GM23338 (cell line): Measurements from ENCODE around the gene SNW1. TPM values are rescaled to one million over a fixed set of nuclear protein-coding genes. Genes with fewer than 3 reads are reported as not detected.

Experiments used
- ATAC-seq: fragments of 200-7000 bp; cut with Tn5 transposase; 3 replicates; pipeline ENCODE4 v1.9.1; 2020
- DNase-seq: peaks from one replicate; pipeline ENCODE4 v3.0.0-alpha.2; 2015; ENCODE audit warnings: low spot score
- H2AFZ ChIP-seq: fragments of 200-600 bp; sonication (generic); 2 replicates; pipeline ENCODE4 v1.8.0; 2016; ENCODE audit warnings: antibody characterized with exemption, mild to moderate bottlenecking, moderate library complexity
- H3F3A ChIP-seq: fragments of 200-600 bp; sonication (generic); replicated peaks from 2 replicates; pipeline ENCODE4 v1.8.0; 2017; ENCODE audit warnings: antibody characterized with exemption, mixed run types, low read depth
- H3K27ac ChIP-seq: fragments of 200-600 bp; sonication (generic); 2 replicates; pipeline ENCODE4 v1.6.1; 2016; ENCODE audit warnings: low read depth
- H3K27me3 ChIP-seq: fragments of 200-600 bp; sonication (generic); 2 replicates; pipeline ENCODE4 v1.8.0; 2016; ENCODE audit warnings: mild to moderate bottlenecking, mixed run types, moderate library complexity; ENCODE audit not compliant: insufficient read depth
- H3K36me3 ChIP-seq: fragments of 200-600 bp; sonication (generic); 2 replicates; pipeline ENCODE4 v1.8.0; 2016; ENCODE audit warnings: mild to moderate bottlenecking; ENCODE audit not compliant: insufficient read depth
- H3K4me1 ChIP-seq: fragments of 200-600 bp; sonication (generic); 2 replicates; pipeline ENCODE4 v1.8.0; 2016; ENCODE audit warnings: mild to moderate bottlenecking, moderate library complexity; ENCODE audit not compliant: insufficient read depth
- H3K4me2 ChIP-seq: fragments of 200-600 bp; sonication (generic); 2 replicates; pipeline ENCODE4 v1.7.1; 2017; ENCODE audit warnings: mixed run types
- H3K4me3 ChIP-seq: fragments of 200-600 bp; sonication (generic); 2 replicates; pipeline ENCODE4 v1.6.1; 2016; ENCODE audit warnings: mixed run types
- H3K79me2 ChIP-seq: fragments of 200-600 bp; sonication (generic); replicated peaks from 2 replicates; pipeline ENCODE4 v1.8.0; 2017; ENCODE audit warnings: mild to moderate bottlenecking; ENCODE audit not compliant: insufficient read depth
- H3K9me2 ChIP-seq: fragments of 200-600 bp; sonication (generic); 2 replicates; pipeline ENCODE4 v1.8.0; 2017; ENCODE audit not compliant: insufficient read depth
- H4K20me1 ChIP-seq: fragments of 200-600 bp; sonication (generic); replicated peaks from 2 replicates; pipeline ENCODE4 v1.8.0; 2017; ENCODE audit warnings: mild to moderate bottlenecking; ENCODE audit not compliant: insufficient read depth
- H3K27ac Mint-ChIP-seq: 2 replicates; pipeline ENCODE4 v1.8.0; 2020; ENCODE audit warnings: inconsistent platforms, mild to moderate bottlenecking, moderate library complexity, mixed read lengths
- H3K27me3 Mint-ChIP-seq: 3 replicates; pipeline ENCODE4 v1.8.0; 2022; ENCODE audit warnings: low read depth, mild to moderate bottlenecking, moderate library complexity, mixed read lengths, inconsistent platforms; ENCODE audit not compliant: insufficient read depth, poor library complexity
- H3K36me3 Mint-ChIP-seq: 3 replicates; pipeline ENCODE4 v1.8.0; 2021; ENCODE audit warnings: low read depth, mild to moderate bottlenecking, inconsistent platforms, moderate library complexity, mixed read lengths
- H3K4me1 Mint-ChIP-seq: 3 replicates; pipeline ENCODE4 v1.8.0; 2020; ENCODE audit warnings: mild to moderate bottlenecking, inconsistent platforms, mixed read lengths
- H3K4me3 Mint-ChIP-seq: 3 replicates; pipeline ENCODE4 v1.8.0; 2021; ENCODE audit warnings: moderate library complexity, mild to moderate bottlenecking, inconsistent platforms, mixed read lengths
- H3K9me3 Mint-ChIP-seq: 3 replicates; pipeline ENCODE4 v1.8.0; 2020; ENCODE audit warnings: moderate library complexity, mild to moderate bottlenecking, inconsistent platforms, mixed read lengths
- CREB1 ChIP-seq: fragments of 250-450 bp; sonication (Bioruptor Pico); IDR thresholded peaks from 2 replicates; pipeline ENCODE4 v1.5.0; 2020; ENCODE audit warnings: low read depth, mild to moderate bottlenecking, moderate library complexity
- ETS1 ChIP-seq: IDR thresholded peaks from 2 replicates; pipeline ENCODE4 v1.6.1; 2016; ENCODE audit warnings: antibody characterized with exemption
- EZH2 ChIP-seq: fragments of 200-600 bp; sonication (generic); IDR thresholded peaks from one replicate; pipeline ENCODE4 v1.8.0; 2017; ENCODE audit warnings: antibody characterized with exemption, mild to moderate bottlenecking, low read depth; ENCODE audit not compliant: unreplicated experiment
- EZH2phosphoT487 ChIP-seq: fragments of 200-600 bp; sonication (generic); IDR thresholded peaks from one replicate; pipeline ENCODE4 v1.8.1; 2018; ENCODE audit warnings: antibody characterized with exemption; ENCODE audit not compliant: unreplicated experiment
- JUNB ChIP-seq: IDR thresholded peaks from one replicate; pipeline ENCODE4 v1.6.1; 2016; ENCODE audit warnings: antibody characterized with exemption; ENCODE audit not compliant: unreplicated experiment
- POLR2AphosphoS5 ChIP-seq: IDR thresholded peaks from 2 replicates; pipeline ENCODE4 v1.6.1; 2016; ENCODE audit warnings: antibody characterized with exemption, low read depth
- STAT1 ChIP-seq: IDR thresholded peaks from one replicate; pipeline ENCODE4 v1.6.1; 2016; ENCODE audit warnings: antibody characterized with exemption; ENCODE audit not compliant: unreplicated experiment
- ZNF114 ChIP-seq: fragments of 250-450 bp; sonication (Bioruptor Pico); IDR thresholded peaks from 2 replicates; pipeline ENCODE4 v1.5.0; 2020; ENCODE audit warnings: mild to moderate bottlenecking, moderate library complexity
- ZNF331 ChIP-seq: fragments of 250-450 bp; sonication (Bioruptor Pico); IDR thresholded peaks from 2 replicates; pipeline ENCODE4 v1.5.0; 2020; ENCODE audit warnings: low read depth, mild to moderate bottlenecking, moderate library complexity
- polyA plus RNA-seq: library from polyadenylated mRNA; unstranded; fragments of >200 nt; fragmentation: Nextera tagmentation; extraction: Ambion mirVana; gene quantifications from 2 replicates; pipeline ENCODE4 v1.2.1, GENCODE V29; 2016
- total RNA-seq: library from RNA; depleted of rRNA; stranded (reverse); fragments of >200 nt; shearing (Covaris generic); gene quantifications from 2 replicates; pipeline ENCODE4 v1.2.3, GENCODE V29; 2014
- TF ChIP-seq, protein P1 (sequence below), 2 experiments: fragments of 200-600 bp in 1 of 2; sonication (generic) in 1 of 2; conservative IDR thresholded peaks; 2 replicates each; pipeline versions ENCODE4 v1.5.1 to v1.6.1; 2016 to 2017; ENCODE audit warnings: antibody characterized with exemption in 2 of 2, low read depth in 2 of 2, mild to moderate bottlenecking in 2 of 2, moderate library complexity in 1 of 2
- TF ChIP-seq, protein P2 (sequence below): IDR thresholded peaks from one replicate; pipeline ENCODE4 v1.6.1; 2018; ENCODE audit warnings: antibody characterized with exemption; ENCODE audit not compliant: unreplicated experiment

Gene SNW1
- total and polyA plus RNA-seq, 2 experiments from 2014 or later, result 60.5 to 129 TPM

GRCh38 chr14:77722301-77722700, 38.7 kb downstream of the SNW1 start (continued):
- TF ChIP-seq EZH2 (no peak), ETS1 (no peak), STAT1 (no peak), POLR2AphosphoS5 (no peak), CREB1 (CRISPR knock-in tag) (no peak), EZH2phosphoT487 (no peak)
- TF ChIP-seq, protein P1, sequence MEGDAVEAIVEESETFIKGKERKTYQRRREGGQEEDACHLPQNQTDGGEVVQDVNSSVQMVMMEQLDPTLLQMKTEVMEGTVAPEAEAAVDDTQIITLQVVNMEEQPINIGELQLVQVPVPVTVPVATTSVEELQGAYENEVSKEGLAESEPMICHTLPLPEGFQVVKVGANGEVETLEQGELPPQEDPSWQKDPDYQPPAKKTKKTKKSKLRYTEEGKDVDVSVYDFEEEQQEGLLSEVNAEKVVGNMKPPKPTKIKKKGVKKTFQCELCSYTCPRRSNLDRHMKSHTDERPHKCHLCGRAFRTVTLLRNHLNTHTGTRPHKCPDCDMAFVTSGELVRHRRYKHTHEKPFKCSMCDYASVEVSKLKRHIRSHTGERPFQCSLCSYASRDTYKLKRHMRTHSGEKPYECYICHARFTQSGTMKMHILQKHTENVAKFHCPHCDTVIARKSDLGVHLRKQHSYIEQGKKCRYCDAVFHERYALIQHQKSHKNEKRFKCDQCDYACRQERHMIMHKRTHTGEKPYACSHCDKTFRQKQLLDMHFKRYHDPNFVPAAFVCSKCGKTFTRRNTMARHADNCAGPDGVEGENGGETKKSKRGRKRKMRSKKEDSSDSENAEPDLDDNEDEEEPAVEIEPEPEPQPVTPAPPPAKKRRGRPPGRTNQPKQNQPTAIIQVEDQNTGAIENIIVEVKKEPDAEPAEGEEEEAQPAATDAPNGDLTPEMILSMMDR (conservative IDR thresholded peaks at IDR 0.05; ENCODE audit: low read depth in 2 of 2), result no peak

- no peak overlapping the region for H3K4me3 Mint-ChIP-seq
- TF ChIP-seq, protein P1 (conservative IDR thresholded peaks at IDR 0.05; ENCODE audit: low read depth in 2 of 2), result no peak
- TF ChIP-seq ZNF331, result no peak
- no peak for TF ChIP-seq JUNB
- no peak for TF ChIP-seq ETS1
- TF ChIP-seq ZNF114 (CRISPR knock-in tag), result no peak
- TF ChIP-seq, protein P2, sequence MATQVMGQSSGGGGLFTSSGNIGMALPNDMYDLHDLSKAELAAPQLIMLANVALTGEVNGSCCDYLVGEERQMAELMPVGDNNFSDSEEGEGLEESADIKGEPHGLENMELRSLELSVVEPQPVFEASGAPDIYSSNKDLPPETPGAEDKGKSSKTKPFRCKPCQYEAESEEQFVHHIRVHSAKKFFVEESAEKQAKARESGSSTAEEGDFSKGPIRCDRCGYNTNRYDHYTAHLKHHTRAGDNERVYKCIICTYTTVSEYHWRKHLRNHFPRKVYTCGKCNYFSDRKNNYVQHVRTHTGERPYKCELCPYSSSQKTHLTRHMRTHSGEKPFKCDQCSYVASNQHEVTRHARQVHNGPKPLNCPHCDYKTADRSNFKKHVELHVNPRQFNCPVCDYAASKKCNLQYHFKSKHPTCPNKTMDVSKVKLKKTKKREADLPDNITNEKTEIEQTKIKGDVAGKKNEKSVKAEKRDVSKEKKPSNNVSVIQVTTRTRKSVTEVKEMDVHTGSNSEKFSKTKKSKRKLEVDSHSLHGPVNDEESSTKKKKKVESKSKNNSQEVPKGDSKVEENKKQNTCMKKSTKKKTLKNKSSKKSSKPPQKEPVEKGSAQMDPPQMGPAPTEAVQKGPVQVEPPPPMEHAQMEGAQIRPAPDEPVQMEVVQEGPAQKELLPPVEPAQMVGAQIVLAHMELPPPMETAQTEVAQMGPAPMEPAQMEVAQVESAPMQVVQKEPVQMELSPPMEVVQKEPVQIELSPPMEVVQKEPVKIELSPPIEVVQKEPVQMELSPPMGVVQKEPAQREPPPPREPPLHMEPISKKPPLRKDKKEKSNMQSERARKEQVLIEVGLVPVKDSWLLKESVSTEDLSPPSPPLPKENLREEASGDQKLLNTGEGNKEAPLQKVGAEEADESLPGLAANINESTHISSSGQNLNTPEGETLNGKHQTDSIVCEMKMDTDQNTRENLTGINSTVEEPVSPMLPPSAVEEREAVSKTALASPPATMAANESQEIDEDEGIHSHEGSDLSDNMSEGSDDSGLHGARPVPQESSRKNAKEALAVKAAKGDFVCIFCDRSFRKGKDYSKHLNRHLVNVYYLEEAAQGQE, result no peak
- TF ChIP-seq EZH2phosphoT487, result no peak
- TF ChIP-seq CREB1 (CRISPR knock-in tag), result no peak
- no peak for TF ChIP-seq EZH2
- TF ChIP-seq STAT1, result no peak
- no peak for TF ChIP-seq POLR2AphosphoS5
Observed at GRCh38 chr14:77721437-77721836, 39.5 kb downstream of the SNW1 start.

More at GRCh38 chr14:77721437-77721836, 39.5 kb downstream of the SNW1 start:
- peaks cover 50% of the 10 kb centered on the region for H3K36me3 ChIP-seq
- peaks cover 3% of the 10 kb centered on the region for H4K20me1 ChIP-seq
- H3K79me2 ChIP-seq, result no peaks in the 10 kb centered on the region
- no peak overlapping the region for H3K4me3 ChIP-seq
- Mint-ChIP-seq H3K9me3 (no peaks in the 10 kb centered on the region), H3K27ac (no peak overlapping the region), H3K4me1 (no peaks in the 10 kb centered on the region), H3K36me3 (peaks cover 84% of the 10 kb centered on the region), H3K27me3 (no peaks in the 10 kb centered on the region)
- H3K27ac ChIP-seq, result no peak overlapping the region
- no peaks in the 10 kb centered on the region for H3K27me3 ChIP-seq
- ATAC-seq (no peak), DNase-seq (no peak)
- peaks cover 12% of the 10 kb centered on the region; the same call in 1 of the 2 replicates for H3F3A ChIP-seq
- no peaks in the 10 kb centered on the region for H3K9me2 ChIP-seq
- H2AFZ ChIP-seq, result no peak overlapping the region
- no peaks in the 10 kb centered on the region for H3K4me1 ChIP-seq
- no peak overlapping the region for H3K4me2 ChIP-seq
